NCI-H146 treated with DMSO at 0.1 percent for 48 hours (cell line): ENCODE measurements around the gene CCP110.

Source experiments
- DNase-seq: peaks from one replicate; lab custom pipeline; 2025; ENCODE audit not compliant: unreplicated experiment; lab: John Stamatoyannopoulos, UW

Gene CCP110

GRCh38 chr16:19523559-19524355 lies at the start of gene CCP110:
Gene CCP110 (plus strand): TSS chr16:19523942. CDS start chr16:19527882, 3,940 bp downstream.
- DNase-seq, result peak; percentile 96

GRCh38 chr16:19474617-19475016 lies 49.1 kb upstream of the CCP110 start:
- DNase-seq, result no peak

GRCh38 chr16:19478505-19478904 lies 45.2 kb upstream of the CCP110 start:
- no peak for DNase-seq

GRCh38 chr16:19479302-19479721 lies 44.4 kb upstream of the CCP110 start:
- DNase-seq, result no peak

- DNase-seq, result no peak
Measured at GRCh38 chr16:19481296-19481695, 42.4 kb upstream of the CCP110 start.

- no peak for DNase-seq
Measured at GRCh38 chr16:19481769-19482168, 42.0 kb upstream of the CCP110 start.

- DNase-seq, result no peak
Measured at GRCh38 chr16:19482291-19482690, 41.5 kb upstream of the CCP110 start.

GRCh38 chr16:19484096-19484495 lies 39.6 kb upstream of the CCP110 start:
- DNase-seq, result no peak

GRCh38 chr16:19485611-19486010 lies 38.1 kb upstream of the CCP110 start:
- no peak for DNase-seq

GRCh38 chr16:19486051-19486450 lies 37.7 kb upstream of the CCP110 start:
- DNase-seq, result no peak

GRCh38 chr16:19486750-19487325 lies 36.9 kb upstream of the CCP110 start:
- DNase-seq, result no peak

GRCh38 chr16:19488213-19488640 lies 35.5 kb upstream of the CCP110 start:
- no peak for DNase-seq

GRCh38 chr16:19490619-19491018 lies 33.1 kb upstream of the CCP110 start:
- no peak for DNase-seq

- DNase-seq, result no peak
Measured at GRCh38 chr16:19497176-19497575, 26.6 kb upstream of the CCP110 start.

GRCh38 chr16:19499006-19499405 lies 24.7 kb upstream of the CCP110 start:
- DNase-seq, result no peak

GRCh38 chr16:19499481-19499880 lies 24.3 kb upstream of the CCP110 start:
- DNase-seq, result no peak

- DNase-seq, result peak; percentile 38
Measured at GRCh38 chr16:19502395-19503131, 21.2 kb upstream of the CCP110 start.

GRCh38 chr16:19503461-19504075 lies 20.2 kb upstream of the CCP110 start:
- DNase-seq, result no peak

- DNase-seq, result no peak
Measured at GRCh38 chr16:19505600-19506303, 18.0 kb upstream of the CCP110 start.

GRCh38 chr16:19506965-19507364 lies 16.8 kb upstream of the CCP110 start:
- no peak for DNase-seq

GRCh38 chr16:19507867-19508266 lies 15.9 kb upstream of the CCP110 start:
- no peak for DNase-seq
